Right forelimb (tissue), 1 donor: ENCODE measurements around the gene SART1.

Experiments
- DNase-seq: peaks from one replicate; pipeline ENCODE4 v3.0.0-alpha.2; 2018

SART1 gene, protein sequence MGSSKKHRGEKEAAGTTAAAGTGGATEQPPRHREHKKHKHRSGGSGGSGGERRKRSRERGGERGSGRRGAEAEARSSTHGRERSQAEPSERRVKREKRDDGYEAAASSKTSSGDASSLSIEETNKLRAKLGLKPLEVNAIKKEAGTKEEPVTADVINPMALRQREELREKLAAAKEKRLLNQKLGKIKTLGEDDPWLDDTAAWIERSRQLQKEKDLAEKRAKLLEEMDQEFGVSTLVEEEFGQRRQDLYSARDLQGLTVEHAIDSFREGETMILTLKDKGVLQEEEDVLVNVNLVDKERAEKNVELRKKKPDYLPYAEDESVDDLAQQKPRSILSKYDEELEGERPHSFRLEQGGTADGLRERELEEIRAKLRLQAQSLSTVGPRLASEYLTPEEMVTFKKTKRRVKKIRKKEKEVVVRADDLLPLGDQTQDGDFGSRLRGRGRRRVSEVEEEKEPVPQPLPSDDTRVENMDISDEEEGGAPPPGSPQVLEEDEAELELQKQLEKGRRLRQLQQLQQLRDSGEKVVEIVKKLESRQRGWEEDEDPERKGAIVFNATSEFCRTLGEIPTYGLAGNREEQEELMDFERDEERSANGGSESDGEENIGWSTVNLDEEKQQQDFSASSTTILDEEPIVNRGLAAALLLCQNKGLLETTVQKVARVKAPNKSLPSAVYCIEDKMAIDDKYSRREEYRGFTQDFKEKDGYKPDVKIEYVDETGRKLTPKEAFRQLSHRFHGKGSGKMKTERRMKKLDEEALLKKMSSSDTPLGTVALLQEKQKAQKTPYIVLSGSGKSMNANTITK

DNA sequence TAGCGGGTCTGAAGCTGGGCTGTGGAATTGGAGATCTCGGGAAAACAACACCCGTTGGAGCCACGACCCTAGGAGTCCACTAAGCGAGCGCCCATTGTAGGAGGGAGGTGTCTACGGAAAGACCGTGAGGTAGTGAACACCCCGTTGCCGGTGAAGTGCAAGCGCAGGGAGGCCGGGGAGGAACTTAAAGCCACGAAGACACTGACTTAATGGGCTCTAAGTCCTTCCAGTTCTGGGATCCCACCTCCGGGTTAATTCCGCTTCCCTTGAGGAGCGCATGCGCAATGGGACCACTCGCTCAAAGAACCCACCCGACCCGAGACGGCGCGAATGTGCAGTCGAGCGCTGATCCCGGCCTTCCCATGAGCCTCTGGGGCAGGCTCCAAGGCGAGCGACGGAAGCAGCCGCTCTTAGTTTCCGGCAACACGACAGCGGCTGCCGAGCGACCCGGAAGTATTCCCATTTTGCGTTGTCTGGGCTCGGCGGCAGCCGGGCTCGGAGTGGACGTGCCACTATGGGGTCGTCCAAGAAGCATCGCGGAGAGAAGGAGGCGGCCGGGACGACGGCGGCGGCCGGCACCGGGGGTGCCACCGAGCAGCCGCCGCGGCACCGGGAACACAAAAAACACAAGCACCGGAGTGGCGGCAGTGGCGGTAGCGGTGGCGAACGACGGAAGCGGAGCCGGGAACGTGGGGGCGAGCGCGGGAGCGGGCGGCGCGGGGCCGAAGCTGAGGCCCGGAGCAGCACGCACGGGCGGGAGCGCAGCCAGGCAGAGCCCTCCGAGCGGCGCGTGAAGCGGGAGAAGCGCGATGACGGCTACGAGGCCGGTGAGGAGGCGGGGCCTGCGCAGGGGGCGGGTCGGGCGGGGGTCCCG is at the start of gene SART1:
TSS of gene SART1 (plus strand) at position 468 of the 874 bp plus-strand sequence. CDS start at position 515, 47 bp downstream.
- peak; percentile 96 for DNase-seq

DNA sequence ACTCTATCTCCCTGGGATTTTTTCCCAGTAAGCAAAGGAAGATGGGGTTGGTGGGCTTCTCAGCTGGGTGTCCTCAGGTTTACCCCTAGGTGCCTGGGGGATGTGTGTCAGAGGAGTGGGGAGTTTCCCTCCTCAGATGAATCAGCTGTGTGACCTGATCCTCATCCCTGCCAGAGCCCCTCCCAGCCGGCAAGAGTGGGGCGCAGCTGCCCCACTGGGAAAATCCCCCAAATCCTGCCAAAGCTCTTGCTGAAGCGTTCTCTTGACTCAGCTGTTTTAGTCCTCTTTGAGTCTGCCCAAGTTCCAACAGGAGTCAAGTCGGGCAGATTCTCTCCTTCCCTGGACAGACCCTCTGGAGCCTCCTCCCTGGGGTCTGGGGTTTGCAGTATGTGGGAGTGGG is 48.7 kb upstream of the SART1 start:
- DNase-seq = no peak

DNA sequence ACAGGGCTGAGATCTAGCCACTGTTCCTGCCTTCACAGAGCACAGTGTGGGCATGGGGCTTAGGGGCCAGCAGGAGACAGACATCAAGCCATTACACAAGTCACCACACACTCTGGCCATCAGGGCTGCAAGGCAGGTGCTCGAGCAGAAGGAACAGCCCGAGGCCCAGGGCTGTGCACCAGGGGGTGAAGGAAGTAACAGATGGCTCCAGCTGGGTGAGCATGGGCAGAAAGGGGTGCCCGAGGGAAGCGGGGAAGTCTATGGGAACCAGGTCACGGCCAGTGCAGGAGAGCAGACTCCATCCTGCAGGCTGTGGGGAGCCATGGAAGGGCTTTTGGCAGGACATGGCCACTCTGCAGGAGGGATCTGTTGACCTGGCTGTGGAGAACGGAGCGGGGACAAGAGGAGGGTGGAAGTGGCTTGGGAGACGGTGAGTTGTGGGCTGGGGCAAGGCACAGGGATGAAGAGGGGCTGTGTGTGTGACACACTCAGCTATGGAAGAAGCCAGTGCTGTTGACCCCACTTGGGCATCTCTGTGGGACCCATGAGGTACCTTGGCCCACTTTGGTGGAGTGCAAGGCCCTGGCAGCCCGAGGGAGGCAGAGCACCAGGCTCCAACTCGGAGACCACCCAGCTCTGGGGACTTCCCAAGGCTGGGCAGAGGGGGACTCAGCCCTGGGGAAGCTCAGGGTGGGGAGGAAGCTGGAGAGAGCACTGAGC is 46.3 kb upstream of the SART1 start:
- no peak for DNase-seq

DNA sequence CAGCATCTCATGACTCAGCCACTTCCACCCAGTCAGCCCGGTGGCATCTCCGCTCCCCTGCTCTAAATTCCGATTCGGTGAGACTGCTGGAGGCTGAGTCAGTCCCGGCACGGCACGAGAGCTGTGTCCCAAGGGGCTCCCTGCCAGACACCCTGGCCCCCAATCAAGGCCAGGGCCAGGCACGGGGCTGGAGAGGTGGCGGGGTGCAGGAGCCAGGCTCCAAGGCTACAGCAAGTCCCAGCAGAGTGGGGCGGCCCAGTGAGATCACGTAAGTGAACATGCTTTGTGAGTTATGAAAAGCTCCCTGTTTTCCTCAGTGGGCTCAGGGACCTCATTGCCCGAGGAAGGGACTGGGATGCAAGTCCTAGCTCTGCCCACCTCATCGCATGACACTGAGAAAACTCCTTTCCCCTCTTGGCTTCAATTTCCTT is 45.7 kb upstream of the SART1 start:
- no peak for DNase-seq

DNA sequence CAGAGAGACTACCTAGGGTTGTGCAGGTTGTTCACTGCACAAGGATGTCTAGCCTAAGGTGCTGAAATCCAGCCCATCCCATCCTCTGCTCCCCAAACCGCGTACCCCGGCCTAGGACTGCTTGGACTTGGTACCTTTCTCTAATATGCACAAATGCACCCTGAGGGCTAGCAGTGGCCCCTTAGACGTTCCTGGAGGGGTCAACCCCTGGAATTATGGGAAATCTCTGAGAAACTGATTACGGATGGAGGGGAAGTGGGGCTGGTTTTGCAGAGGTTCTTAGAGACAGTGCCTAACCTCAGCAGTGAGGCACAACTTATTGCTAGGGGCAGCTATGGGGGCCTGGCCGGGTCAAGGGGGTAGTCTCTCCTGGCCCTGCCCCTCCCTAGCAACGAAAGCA is 45.1 kb upstream of the SART1 start:
- DNase-seq = no peak

DNA sequence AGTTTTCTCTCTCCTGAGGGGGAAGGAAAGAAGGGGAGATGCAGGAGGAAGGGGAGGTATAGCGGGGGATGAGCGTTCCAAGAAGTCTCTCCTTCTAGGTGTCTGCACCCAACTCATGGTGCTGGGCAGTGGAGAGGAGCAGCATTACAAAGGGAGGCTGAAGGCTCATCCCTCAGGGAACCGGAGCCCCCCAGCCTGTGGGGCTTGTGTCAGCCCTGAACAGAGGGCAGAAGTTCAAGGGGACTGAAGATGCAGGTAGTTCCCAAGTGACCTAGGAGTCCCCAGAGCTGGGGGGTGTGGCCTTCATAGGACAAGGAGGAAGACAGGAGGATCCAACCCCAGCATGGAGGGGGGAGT is 44.5 kb upstream of the SART1 start:
- no peak for DNase-seq

DNA sequence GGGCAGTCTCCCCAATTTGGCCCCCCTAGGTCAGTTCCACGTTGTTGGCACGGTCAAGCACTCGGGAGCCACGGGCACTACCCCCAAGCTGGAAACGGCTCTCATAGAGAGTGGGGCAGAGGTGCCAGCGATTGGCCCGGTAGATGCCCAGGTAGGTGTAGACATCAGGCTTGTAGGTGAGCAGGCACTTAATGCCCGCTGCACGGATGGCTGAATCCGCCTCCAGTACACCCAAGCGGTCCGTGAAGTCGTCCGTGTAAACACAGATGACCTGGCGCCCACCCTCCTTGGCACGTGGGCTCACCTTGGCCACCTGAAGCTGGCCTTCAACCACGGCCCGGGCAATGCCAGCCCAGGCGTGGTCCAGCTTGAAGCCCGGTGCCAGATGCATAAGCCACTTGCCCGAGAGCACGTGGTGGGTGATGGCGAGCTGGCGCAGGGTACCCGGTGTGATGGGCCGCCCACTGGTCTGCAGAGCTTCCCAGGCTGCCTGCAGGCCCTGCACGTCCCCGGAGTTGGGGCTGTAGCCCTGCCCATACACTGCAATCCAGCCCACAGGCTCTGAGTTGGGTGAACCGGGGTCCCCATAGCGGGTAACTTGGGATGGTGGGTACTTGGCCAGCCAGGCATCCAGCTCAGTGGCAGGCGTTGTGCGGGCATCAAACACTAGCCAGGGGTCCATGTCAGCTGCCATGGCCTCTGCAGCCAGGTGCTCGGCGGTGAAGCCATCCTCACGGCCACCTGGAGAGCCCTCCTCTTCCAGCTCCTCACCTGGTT is 43.9 kb upstream of the SART1 start:
- DNase-seq = no peak

DNA sequence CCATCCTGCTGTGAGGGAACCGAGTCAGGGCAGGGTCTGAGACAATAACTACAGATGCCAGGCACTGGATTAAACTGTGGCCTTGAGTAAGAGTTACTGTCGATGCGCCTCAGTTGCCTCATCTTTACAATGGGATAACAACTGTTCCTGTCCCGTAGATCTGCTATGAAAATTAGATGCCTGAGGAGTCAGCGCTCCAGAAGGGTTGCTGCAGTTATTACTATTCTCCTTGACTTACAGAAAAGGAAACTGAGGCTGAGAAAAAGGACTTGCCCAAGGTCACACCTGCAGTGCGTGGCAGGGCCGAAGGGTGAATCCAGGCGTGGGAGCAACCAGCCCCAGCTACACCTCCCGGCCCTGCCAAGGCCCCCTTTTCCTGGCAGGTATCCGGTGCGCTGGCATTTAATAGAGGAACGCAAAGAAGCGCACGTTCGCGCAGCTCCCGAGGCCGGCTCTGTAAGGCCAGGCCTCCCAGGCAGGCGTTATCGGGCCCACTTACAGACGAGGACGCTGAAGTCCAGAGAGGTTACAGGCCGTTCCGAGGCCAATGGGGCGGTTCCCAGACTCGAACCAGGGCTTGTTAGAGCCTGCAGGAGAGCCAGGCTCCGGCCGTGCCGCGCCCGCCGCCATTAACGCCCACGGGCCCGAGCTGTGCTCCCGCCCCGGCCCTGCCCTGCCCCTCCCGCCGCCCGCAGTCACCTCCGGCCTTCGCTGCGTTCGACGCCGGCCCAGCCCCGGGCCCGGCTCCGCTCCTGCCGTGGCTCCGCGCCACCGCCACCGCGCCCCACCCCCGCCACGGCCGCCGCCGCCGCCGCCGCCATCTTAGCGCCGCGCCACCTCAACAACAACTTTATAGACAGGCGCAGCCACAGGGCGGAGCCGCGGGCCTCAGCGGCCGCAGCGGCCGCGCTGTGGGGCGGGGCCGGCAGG is 43.1 kb upstream of the SART1 start, which contains the start of gene C11orf68:
TSS of gene C11orf68 (minus strand) at position 852 of the 930 bp plus-strand sequence. CDS start at position 821, 31 bp downstream.
- no peak for DNase-seq

DNA sequence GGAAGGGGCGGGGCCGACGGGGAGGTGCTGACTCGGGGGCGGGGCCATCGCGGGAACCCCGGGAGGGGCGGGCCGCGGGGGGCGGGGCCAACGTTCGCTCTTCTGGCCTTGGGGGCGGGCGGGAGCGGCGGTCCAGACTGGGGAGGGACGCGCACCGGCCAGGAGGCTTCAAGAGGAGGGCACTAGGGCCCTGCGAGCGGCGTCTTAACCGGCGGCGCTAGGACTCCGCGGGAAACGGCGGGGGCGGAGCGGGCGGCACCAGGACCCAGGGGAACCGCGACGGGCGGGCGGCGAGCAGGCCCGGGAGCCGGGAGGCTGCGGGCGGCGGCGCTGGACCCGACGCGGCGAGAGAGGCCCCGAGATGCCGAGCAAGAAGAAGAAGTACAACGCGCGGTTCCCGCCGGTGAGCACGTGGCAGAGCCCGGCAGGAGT is 42.4 kb upstream of the SART1 start, which contains the start of gene DRAP1:
TSS of gene DRAP1 (plus strand) at position 286 of the 432 bp plus-strand sequence. CDS start at position 362, 76 bp downstream.
- peak; percentile 100 for DNase-seq

DNA sequence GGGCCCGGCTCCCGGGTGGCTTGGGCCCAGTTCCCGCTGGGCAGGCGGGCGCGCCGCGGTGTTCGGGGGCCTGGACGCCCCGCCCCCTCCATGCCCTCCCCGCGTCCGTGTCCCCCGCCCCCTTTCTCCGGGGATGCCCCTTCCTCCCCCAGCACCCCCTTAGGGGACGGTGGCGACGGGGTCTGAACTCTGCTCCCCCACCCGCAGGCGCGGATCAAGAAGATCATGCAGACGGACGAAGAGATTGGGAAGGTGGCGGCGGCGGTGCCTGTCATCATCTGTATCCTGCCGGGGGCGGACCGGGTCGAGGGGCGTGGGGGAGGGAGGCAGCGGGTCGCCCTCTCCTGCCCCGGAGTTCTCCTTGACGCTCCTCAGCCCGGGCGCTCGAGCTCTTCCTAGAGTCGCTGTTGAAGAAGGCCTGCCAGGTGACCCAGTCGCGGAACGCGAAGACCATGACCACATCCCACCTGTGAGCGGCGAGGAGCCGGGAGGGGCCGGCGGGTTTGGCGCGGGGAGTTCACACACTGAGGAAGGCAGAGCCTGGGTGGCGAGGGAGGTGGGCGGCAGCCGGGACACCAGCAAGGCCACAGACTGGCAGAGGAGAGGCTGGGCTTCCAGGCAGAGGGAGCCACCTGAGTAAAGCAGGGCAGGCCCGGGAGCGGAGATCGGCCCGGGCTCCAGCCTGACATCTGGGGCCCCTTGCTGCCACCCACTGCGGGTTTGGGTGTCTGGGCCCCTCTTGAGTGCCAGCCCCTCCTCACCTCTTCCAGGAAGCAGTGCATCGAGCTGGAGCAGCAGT is 41.8 kb upstream of the SART1 start:
- peak; percentile 67 for DNase-seq

DNA sequence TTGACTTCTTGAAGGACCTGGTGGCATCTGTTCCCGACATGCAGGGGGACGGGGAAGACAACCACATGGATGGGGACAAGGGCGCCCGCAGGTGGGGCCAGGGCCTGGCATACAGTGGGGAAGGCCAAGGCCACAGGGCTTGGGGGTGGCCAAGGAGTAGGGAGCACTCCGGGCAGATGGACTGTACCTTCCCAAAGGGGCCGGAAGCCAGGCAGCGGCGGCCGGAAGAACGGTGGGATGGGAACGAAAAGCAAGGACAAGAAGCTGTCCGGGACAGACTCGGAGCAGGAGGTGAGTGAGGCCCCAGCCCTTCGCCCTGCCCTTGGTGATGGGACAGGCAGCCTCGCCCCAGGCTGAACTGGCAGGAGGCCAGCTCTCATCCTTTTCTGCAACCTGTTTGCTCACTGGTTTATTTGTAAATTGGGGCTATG is 41.1 kb upstream of the SART1 start:
- DNase-seq = no peak

DNA sequence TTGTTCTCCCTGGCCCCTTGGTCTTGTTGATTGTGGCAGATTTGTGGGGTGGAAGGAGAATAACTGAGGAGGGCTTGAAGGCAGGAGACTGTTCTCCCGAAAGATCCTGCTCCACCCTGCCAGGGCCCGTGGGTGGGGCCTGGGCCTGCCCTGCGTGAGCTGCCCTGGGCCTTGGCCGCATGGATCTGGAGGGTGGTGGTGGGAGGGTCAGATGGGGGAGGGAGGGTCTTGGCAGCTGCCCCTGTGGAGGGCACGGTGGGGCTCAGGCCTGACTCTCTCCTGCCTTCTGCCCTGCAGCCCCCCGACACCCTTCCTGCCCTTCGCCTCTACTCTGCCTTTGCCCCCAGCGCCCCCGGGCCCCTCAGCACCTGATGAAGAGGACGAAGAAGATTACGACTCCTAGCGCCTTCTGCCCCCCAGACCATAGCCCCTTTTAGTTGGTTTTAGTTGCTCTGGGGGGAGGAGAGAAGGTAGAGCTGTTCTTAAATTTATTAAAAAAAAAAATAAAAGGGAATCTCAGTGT is 40.4 kb upstream of the SART1 start:
- DNase-seq = no peak

DNA sequence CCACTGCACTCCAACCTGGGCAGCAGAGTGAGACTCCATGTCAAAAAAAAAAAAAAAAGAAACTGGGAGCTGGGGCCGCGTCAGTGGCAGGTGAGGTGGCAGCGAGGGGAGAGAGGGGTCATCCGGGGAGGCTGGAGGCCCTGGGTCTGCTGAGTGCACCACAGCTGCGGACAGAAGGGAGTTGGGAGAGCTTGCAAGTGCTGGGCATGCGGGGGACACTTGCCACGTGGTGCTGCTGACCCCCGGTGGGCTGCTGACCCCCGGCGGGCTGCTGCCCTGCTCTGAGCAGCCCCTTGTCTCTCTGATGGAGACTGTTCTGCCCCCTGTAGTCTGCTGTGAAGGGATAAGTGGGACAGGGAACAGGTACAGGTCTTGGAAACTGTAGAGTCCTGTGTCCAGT is 39.7 kb upstream of the SART1 start:
- DNase-seq = no peak

DNA sequence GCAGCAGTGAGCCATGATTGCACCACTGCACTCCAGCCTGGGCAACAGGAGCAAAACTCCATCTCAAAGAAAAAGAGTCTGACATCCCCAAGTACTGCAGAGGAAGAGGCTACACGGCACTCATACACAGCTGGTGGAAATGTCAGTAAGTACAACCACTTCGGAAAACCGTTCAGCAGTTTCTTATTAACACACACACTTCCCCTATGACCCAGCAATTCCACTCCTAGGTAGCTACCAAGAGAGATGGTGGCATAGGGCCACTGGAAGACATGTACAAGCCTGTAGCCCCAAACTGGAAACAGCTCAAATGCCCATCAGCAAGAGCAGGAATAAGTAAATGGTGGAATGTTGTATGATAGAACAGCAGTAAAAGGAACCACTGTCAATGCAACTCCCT is 39.0 kb upstream of the SART1 start:
- DNase-seq = no peak

DNA sequence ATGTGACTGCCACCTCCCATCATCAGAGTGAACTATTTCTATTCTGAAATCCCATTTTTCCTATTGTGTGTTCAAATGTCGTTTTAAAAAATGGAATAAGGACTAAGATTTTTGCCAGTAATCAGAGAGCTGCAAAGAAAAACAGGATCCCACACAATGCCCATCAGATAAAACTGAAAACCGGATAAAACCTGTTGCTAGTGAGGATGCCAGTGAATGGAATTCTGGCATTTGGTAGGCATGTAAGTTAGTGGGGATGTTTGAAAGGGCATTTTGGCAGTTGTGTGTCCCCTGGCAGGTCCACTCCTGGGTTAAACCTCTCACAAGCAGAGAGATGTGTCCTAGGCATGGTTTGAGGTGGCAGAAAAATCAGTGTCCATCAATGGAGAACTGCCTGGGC is 36.1 kb upstream of the SART1 start:
- no peak for DNase-seq

DNA sequence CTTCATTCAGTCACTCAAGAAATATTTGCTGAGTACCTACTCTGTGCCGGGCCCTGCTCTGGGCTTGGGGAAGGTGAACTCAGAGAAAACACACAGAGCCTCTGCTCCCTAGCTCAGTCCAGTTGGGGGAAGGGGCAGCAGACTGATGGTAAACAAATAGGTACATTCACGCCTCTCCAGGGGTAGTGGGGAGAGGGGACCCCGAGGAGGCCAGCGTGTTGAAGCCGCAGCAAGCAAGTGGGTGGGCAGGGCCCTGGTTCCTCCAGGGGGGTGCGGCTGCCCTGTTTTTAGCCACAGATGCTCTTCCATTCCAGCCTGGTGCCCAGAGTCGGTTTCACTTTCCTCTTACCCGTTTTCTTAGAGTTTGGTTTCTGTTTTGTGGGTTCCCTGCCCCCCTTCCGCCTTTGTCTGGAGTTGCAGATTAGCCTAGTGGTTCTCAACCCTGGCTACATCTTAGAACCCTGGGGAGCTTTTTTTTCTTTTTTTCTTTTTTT is 33.6 kb upstream of the SART1 start:
- no peak for DNase-seq

DNA sequence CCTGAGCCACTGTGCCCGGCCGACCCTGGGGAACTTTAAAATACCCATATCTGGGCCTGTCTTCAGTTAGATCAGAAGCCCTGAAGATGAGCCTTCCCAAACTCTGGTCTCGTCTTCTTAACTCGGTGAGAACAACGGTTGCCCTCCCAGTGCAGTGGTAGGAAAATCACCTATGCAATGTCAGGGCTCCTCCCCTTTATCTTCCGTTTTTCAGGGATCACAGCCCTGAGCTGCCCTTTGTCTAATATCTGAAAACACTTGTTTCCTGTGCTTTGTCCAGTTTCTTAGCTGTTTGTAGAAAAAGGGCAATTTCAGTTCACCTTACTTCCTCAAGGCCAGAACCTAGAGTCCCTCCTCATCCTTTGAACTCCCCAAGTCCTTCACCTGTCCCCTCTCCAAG is 32.9 kb upstream of the SART1 start:
- DNase-seq = no peak

DNA sequence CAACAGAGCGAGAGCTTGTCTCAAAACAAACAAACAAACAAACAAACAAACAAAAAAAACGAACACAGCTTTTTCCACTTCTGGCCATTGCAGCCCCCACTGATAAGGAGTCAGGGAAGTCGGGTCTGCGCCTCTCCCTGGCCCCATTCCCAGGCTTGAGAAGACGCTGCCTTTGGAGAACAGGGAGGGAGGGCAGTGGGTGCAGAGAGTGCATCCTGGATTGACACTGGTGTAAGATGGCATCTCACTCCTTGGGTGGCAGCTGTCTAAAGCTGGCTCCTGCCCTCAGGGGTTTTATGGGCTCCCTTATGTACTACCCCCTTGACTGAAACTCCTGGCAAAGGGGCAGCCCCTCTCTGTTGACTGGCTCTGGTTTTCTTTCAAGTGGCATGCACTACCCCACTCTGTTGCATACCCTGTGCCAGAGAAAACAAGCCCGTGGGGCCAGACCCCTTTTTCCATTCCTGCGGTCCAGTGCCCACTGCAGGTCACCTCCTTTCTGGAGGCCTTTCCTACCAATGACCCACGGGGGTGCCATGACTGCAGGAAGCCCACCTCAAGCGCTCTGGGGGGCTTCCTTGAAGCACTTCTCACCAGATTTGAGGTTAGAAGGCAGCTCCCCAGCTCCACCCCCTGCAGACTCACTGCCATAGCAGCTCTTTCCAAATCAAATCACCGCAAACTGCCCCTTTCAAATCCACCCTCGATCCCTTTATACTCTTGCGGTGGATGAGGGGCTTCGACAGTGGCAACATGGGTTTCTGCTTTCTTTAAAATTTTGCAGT is 29.6 kb upstream of the SART1 start:
- no peak for DNase-seq
